Cortex of kidney (tissue), 1 donor: Measurements from ENCODE around the gene ARID3A.

Experiments
- DNase-seq: peaks from one replicate; lab custom pipeline; 2025; lab: John Stamatoyannopoulos, UW

ARID3A gene

GRCh38 chr19:932648-933552 lies 7.1 kb downstream of the ARID3A start:
- DNase-seq: no peak

GRCh38 chr19:933553-933882 lies 7.7 kb downstream of the ARID3A start:
- DNase-seq: no peak

GRCh38 chr19:934197-934840 lies 8.5 kb downstream of the ARID3A start:
- no peak for DNase-seq

- no peak for DNase-seq
Observed at GRCh38 chr19:934865-935479, 9.1 kb downstream of the ARID3A start.

GRCh38 chr19:936175-936546 lies 10.3 kb downstream of the ARID3A start:
- DNase-seq: no peak

GRCh38 chr19:937259-937694 lies 11.4 kb downstream of the ARID3A start:
- DNase-seq: no peak

- no peak for DNase-seq
Observed at GRCh38 chr19:938233-938923, 12.5 kb downstream of the ARID3A start.

- DNase-seq: no peak
Observed at GRCh38 chr19:939439-939838, 13.6 kb downstream of the ARID3A start.

GRCh38 chr19:939922-940321 lies 14.1 kb downstream of the ARID3A start:
- no peak for DNase-seq

- DNase-seq: no peak
Observed at GRCh38 chr19:940591-941291, 14.9 kb downstream of the ARID3A start.

GRCh38 chr19:941292-942132 lies 15.7 kb downstream of the ARID3A start:
- no peak for DNase-seq

- DNase-seq: no peak
Observed at GRCh38 chr19:942133-942645, 16.4 kb downstream of the ARID3A start.

- no peak for DNase-seq
Observed at GRCh38 chr19:943551-944170, 17.8 kb downstream of the ARID3A start.

- no peak for DNase-seq
Observed at GRCh38 chr19:944171-944567, 18.3 kb downstream of the ARID3A start.

GRCh38 chr19:944663-945241 lies 18.9 kb downstream of the ARID3A start:
- DNase-seq: no peak

- no peak for DNase-seq
Observed at GRCh38 chr19:945401-946252, 19.8 kb downstream of the ARID3A start.

- no peak for DNase-seq
Observed at GRCh38 chr19:947090-947706, 21.4 kb downstream of the ARID3A start.
